SH-SY5Y (cell line): ENCODE data around the gene ROBO1.

Experiments used
- GATA2 ChIP-seq: IDR thresholded peaks from 2 replicates; pipeline ENCODE4 v1.6.1; 2011; ENCODE audit warnings: mild to moderate bottlenecking, low read depth, low read length
- GATA3 ChIP-seq: IDR thresholded peaks from 2 replicates; pipeline ENCODE4 v1.6.1; 2011; ENCODE audit warnings: low read depth, mild to moderate bottlenecking, low read length, moderate library complexity

- TF ChIP-seq GATA2 (no peak), GATA3 (no peak)
Observed at GRCh38 chr3:79414806-79415205, 353.0 kb downstream of the ROBO1 start.
